HG02943 (cell line): ENCODE measurements around the gene ARL2BP.
"Not testable (repeated sequence)": the region's sequence is repeated elsewhere in the genome, so short reads cannot be mapped to it uniquely, and the experiment has no call there.

Experiments used
- ATAC-seq: cut with Tn5 transposase; IDR thresholded peaks from one replicate; pipeline ENCODE4 v1.9.1; 2021; ENCODE audit warnings: mild to moderate bottlenecking, low read depth, moderate library complexity; ENCODE audit not compliant: unreplicated experiment

Gene ARL2BP

DNA sequence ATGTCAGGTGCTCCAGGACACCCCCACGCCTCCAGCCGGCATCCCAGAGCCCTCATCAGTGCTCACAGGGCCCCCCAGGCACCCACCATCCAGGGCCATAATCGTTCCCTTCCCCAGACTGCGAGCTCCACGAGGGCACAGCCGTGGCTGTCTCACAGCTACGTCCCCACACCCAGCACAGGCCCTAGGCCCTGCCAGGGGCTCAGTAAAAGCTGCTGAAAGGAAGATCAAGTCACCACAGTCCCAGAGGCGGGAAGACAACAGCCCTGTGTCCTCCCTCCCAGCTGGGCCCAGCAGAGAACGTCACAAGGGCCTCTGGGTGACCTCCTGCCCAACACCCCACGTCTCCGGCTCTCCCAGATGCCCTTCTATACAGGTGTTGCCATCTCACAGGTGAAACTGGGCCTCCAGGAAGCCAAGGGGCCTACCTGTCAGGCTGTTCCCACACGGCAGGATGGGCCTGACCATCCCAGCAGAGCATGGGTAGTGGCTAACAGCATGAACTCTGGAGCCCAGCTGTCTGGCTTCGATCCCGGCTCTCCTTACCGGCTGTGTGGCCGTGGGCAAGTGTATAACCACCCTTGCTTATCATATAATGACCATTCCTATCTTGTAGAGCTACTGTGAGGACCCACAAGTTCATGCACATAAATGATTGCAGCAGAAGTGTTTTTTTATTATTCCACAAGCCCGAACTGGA lies 17.9 kb downstream of the ARL2BP start:
- no peak for ATAC-seq

GRCh38 chr16:57263541-57264351 lies 18.7 kb downstream of the ARL2BP start:
- no peak for ATAC-seq

DNA sequence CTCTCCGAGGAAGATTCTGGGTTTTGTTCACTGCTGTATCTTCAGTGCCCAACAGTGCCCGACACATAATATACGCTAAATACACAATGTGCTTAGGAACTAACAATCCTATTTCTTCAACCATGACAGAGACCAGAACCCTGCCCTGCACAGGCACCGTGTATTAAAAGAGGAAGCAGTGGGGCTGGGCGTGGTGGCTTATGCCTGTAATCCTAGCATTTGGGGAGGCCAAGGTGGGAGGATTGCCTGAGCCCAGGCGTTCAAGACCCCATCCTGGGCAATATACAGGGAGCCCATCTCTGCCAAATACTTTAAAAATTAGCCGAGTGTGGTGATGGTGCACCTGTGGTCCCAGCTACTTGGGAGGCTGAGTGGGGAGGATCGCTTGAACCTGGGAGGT lies 19.3 kb downstream of the ARL2BP start:
- ATAC-seq, result no peak

DNA sequence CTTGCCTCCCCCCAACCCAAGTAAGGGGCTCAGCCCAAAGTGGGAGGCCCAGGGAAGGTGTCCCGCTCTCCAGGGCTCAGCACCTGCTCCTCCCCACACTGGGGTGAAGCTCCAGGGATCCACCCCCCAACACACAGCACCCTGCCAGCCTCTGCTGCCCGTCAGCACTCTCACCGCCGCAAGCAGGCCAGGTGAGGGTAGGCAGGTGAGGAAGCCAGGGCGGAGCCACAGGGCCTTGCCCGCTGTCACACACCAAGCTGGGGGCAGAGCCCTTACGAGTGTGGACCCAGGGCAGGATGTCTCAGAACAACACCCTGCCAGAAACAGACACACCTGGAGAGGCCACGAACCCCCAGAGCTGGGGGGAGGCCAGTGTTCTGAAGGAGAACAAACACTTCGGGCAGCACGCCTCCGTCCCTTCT lies 19.9 kb downstream of the ARL2BP start:
- no peak for ATAC-seq

DNA sequence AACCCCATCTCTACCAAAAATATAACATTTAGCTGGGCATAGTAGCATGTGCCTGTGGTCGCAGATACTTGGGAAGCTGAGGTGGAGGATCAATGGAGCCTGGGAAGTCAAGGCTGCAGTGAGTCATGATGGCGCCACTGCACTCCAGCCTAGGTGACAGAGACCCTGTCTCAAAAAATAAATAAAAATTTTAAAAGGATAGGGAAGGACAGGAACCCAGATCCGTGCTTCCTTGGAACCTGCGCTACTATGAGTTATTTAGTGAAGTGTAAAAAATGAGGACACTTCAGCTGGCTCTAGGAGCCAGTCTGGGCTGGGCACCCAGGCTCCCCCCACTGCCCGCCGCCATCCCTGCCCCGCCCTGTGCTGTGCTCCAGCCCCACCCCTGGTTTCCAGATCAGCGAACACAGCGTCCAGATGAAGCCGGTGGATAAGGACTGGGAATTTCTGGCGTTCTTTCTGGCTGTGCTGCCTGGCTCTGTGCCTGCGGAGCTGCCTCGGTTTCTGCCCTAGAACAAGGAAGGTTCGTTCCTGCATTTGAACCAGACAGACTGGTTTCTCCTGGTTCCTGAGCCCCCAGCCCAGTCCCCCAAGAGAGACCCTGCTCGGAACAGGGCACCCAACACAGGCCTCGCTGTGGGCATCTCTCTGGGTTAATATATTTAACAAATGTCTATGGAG lies 20.9 kb downstream of the ARL2BP start:
- ATAC-seq, result no peak

GRCh38 chr16:57266531-57267260 lies 21.6 kb downstream of the ARL2BP start:
- no peak for ATAC-seq

- ATAC-seq, result not testable (repeated sequence)
Observed at GRCh38 chr16:57267343-57267742, 22.3 kb downstream of the ARL2BP start.

- ATAC-seq, result no peak
Observed at GRCh38 chr16:57268804-57269800, 24.0 kb downstream of the ARL2BP start.

GRCh38 chr16:57270221-57271062 lies 25.4 kb downstream of the ARL2BP start:
- no peak for ATAC-seq

DNA sequence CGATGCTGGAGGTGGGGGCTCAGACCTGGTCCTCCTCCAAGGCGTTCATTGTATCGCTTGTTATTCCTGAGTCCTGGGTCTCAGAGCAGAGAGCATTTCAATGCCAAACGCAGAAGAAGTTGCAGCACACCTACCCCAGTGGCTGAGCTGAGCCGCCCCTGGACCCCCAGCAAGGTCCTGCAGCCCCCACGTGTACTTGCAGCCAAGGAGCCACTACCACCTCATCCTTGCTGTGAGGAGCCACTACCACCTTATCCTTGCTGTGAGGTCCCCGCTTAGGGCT lies 25.9 kb downstream of the ARL2BP start:
- no peak for ATAC-seq

DNA sequence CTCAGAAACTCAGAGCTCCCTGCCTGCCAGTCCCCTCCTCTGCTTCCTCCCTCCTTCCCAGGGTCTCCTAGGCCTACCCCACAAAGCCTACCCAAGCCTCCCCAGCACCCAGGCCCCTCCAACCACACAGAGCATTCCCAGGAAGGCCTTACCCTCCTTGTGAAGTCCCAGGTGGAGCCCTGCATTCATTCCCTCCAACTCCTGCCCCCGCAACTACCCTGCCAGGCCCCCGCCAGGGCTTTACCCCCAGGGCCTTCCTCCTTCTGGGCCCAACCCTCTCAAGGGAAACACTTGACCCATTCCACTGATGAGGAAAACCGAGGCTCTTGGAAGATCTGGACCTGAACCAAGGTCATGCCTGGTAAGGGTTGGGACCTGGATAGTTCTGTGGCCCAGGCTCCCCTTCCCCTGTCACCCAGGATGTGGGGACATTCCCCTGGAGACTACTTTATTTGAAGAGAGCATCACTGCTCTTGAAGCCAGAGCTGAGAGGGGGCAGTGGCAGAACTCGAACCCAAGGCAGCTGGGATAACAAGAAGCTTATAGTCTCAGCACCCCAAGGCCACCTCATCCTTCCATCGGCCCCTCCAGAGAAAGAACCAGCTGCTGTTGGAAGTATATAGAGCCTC lies 26.9 kb downstream of the ARL2BP start:
- no peak for ATAC-seq

DNA sequence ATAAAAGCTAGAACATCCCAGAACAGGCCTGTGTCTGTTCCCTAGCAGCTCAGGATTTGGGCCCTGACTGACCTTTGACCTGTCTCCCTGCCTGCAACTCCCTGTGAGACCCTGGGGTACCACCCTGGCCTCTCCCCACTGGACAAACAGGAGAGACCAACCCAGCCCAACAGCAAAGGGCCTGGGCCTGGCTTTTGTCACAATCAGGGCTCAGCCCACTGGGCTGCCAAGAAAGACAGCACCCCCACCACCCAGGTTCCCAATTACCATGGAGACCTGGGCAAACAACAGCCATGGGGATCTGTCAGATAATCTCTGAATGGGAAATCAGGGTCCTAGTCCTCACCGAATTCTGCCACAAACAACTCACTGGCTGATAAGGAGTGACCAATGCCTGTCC lies 28.3 kb downstream of the ARL2BP start:
- no peak for ATAC-seq

DNA sequence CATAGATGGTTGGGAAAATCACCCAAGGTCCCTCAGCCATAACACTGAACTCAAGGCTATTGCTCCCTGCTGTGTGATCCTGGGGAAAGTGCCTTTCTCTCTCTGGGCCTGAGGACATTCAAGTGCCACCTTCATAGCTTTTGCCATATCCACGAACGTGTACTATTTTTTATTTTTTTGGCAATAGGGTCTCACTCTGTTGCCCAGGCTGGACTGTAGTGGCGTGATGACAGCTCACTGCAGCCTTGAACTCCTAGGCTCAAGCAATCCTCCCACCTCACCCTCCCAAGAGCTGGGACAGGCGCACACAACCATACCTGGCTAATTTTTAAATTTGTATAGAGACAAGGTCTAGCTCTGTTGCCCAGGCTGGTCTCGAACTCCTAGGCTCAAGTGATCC lies 28.8 kb downstream of the ARL2BP start:
- no peak for ATAC-seq

DNA sequence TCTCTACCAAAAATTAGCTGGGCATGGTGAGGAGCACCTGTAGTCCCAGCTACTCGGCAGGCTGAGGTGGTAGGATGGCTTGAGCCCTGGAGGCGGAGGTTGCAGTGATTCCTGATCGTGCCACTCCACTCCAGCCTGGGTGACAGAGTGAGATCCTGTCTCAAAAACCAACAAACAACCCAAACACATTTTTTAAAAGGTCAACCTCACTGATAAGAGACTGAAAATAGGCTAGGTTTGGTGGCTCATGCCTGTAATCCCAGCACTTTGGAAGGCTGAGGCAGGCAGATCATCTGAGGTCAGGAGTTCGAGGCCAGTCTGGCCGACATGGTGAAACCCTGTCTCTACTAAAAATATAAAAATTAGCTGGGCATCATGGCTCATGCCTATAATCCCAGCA lies 30.9 kb downstream of the ARL2BP start:
- not testable (repeated sequence) for ATAC-seq

- no peak for ATAC-seq
Observed at GRCh38 chr16:57276596-57276995, 31.5 kb downstream of the ARL2BP start.

DNA sequence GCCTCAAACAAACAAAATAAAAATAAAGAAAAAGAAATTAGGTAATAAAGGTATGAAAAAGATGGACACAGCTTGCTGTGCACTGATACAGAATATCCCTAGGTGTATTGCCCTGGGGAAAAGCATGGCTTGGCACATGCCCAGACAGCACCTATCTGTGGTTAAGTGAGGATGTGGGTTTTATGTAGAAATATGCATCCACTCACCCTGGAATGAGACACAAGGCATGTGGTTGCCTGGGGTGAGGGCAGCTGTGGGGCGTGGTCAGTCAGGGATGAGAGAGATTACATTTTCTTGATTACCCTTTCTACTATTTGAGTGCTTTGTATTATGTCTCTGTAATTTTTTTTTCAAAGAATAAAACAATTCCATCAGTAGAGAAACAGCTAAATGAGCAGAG lies 32.5 kb downstream of the ARL2BP start:
- no peak for ATAC-seq

- ATAC-seq, result no peak
Observed at GRCh38 chr16:57278494-57278893, 33.4 kb downstream of the ARL2BP start.
